GM12801 (cell line): ENCODE data around the gene NACC2.

ENCODE experiments used
- TF ChIP-seq, protein P1 (sequence below): IDR thresholded peaks from one replicate; pipeline ENCODE4 v1.5.1; 2011; ENCODE audit warnings: control low read depth; ENCODE audit not compliant: insufficient read length; ENCODE audit errors: extremely low read depth

Gene NACC2

GRCh38 chr9:136061405-136061804 is 33.7 kb downstream of the NACC2 start:
- TF ChIP-seq, protein P1, sequence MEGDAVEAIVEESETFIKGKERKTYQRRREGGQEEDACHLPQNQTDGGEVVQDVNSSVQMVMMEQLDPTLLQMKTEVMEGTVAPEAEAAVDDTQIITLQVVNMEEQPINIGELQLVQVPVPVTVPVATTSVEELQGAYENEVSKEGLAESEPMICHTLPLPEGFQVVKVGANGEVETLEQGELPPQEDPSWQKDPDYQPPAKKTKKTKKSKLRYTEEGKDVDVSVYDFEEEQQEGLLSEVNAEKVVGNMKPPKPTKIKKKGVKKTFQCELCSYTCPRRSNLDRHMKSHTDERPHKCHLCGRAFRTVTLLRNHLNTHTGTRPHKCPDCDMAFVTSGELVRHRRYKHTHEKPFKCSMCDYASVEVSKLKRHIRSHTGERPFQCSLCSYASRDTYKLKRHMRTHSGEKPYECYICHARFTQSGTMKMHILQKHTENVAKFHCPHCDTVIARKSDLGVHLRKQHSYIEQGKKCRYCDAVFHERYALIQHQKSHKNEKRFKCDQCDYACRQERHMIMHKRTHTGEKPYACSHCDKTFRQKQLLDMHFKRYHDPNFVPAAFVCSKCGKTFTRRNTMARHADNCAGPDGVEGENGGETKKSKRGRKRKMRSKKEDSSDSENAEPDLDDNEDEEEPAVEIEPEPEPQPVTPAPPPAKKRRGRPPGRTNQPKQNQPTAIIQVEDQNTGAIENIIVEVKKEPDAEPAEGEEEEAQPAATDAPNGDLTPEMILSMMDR: no peak

DNA sequence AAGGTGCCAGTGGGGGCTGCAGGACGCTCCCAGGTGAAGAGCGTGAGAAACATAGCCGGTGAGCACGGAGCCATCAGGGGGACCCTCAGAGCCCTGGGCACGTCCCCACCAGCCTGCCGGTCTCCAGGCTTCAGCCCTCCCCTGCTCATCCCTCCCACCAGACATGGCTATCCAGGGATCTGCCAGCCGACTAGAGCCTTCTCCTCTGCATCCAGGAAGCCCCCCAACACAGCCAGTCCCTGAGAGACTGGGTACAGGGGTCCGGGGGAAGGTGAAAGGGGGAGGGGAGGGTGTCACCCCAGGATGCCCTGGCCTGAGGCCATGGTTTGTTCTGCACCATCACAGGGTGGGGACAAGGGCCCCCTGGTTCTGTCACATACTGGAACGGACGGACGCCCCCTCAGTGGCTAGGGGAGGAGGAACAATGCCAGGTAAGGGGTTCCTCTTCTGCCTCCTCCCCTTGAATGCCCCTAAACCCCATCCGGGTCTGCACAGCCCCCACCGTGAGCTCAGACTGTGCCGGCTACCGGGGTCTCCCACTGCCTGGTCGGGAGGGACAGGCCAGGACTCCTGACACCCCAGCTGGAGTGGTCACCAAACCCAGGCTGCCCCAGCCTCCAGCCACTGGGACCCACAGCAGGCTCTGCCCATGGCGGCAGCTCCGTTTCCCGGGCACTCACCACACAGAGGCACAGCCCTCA is 34.3 kb downstream of the NACC2 start:
- TF ChIP-seq, protein P1: no peak

DNA sequence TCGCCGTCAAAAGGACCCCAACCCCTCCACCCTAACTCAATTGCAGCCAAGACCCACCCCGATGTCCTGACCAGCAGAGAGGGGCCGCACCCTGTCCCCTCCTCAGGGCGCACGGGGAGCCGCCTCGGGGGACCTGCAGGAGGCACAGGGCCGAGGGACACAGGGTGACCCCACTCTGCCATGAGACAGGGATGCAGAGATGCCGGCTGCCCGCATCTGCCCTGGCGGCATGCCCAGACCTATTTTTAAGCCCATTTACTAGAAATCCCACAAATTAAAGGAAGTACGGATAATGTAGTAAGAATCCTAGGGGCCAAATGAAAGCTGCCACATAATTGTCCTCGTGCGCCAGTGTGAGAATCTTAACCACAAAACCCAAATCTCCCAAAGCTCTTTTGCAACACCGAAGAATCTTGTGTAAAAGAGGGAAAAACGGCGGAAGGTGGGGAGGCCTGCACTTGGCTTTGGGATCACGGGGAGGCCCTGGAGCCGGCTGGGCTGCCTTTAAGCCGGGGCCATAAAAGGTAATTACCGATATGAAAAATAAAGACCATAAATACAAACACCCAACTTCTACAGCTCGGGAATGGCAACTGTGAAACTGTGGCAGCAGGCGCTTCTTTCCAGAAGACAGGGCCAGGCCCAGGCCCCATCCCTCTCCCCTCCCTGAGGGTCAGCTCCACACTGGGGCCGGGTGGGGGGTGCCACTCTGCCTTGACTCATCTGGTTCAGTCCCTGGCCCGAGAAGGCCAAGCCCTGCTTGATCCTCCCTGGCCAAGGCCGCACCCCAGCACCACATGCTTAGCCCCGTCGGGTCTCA is 35.0 kb downstream of the NACC2 start:
- TF ChIP-seq, protein P1: no peak

DNA sequence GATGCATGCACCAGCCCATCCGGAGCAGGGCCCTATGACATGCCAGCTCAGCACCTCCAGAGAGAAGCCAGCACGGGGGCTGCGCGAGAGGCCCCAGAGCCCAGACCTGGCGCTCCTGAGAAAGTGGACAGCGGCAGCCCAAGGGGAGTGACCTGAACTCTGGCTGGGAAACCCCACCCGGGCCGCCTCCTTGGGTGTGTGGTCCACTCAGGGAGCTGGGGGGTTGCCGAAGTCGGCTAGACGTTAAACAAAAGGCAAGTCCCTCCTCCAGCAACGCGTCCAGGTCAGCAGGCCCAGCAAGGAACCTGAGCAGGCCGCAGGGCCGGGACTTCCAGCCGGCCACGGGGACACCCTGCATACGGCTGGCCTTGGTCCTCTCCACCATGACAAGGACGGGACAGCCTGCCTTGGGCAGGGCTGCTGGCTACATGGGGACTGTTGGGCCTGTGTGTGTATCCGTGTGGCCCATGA is 35.7 kb downstream of the NACC2 start:
- TF ChIP-seq, protein P1: no peak

GRCh38 chr9:136058801-136059302 is 36.2 kb downstream of the NACC2 start:
- TF ChIP-seq, protein P1: no peak

DNA sequence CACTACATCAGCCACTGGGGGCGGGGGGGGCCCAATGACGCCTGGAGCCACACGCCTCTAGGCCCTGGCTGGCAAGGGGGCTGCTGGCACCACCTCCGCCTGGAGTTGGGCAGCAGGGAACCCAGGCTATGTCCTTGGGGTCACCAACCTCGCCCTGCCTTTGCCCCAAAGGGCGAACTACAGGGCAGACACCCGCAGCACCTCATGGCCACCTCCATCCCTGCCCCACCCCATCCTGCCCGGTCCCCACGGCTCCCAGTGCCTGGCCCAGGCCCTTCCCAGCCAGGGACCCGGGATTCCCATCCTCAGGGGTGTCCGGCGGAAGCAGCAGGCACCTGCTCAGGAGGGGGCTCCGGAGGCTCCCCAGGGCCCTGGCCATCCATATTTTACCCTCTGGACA is 37.0 kb downstream of the NACC2 start:
- TF ChIP-seq, protein P1: no peak
